Measurements from ENCODE around the gene BLM. TPM values are rescaled to one million over a fixed set of nuclear protein-coding genes. Genes with fewer than 3 reads are reported as not detected.
"Not testable (repeated sequence)": the region's sequence is repeated elsewhere in the genome, so short reads cannot be mapped to it uniquely, and the experiment has no call there.

Gene BLM
- total RNA-seq, 1 experiment from 2014 or later: 18.1 TPM

- peak; percentile 84 for DNase-seq (ENCODE audit: low spot score)
These were observed 128.2 kb downstream of the BLM start for GRCh38 chr15:90845201-90845949.

GRCh38 chr15:90849424-90849823 is 132.3 kb downstream of the BLM start:
- DNase-seq (ENCODE audit: low spot score): not testable (repeated sequence)

GRCh38 chr15:90851114-90851513 is 134.0 kb downstream of the BLM start:
- no peak for DNase-seq (ENCODE audit: low spot score)

- no peak for DNase-seq (ENCODE audit: low spot score)
These were observed 134.8 kb downstream of the BLM start for GRCh38 chr15:90851940-90852339.

GRCh38 chr15:90855139-90855538 is 138.0 kb downstream of the BLM start:
- no peak for DNase-seq (ENCODE audit: low spot score)

- DNase-seq (ENCODE audit: low spot score): no peak
These were observed 140.2 kb downstream of the BLM start for GRCh38 chr15:90857337-90857736.

- no peak for DNase-seq (ENCODE audit: low spot score)
These were observed 140.8 kb downstream of the BLM start for GRCh38 chr15:90857883-90858443.

- DNase-seq (ENCODE audit: low spot score): no peak
These were observed 142.3 kb downstream of the BLM start for GRCh38 chr15:90859234-90860131.

- DNase-seq (ENCODE audit: low spot score): no peak
These were observed 143.3 kb downstream of the BLM start for GRCh38 chr15:90860450-90860849.

- DNase-seq (ENCODE audit: low spot score): peak; percentile 28
These were observed 144.0 kb downstream of the BLM start for GRCh38 chr15:90860942-90861675.

- no peak for DNase-seq (ENCODE audit: low spot score)
These were observed 145.3 kb downstream of the BLM start for GRCh38 chr15:90862487-90862886.

- DNase-seq (ENCODE audit: low spot score): no peak
These were observed 146.0 kb downstream of the BLM start for GRCh38 chr15:90862964-90863778.

GRCh38 chr15:90863987-90864386 is 146.8 kb downstream of the BLM start:
- DNase-seq (ENCODE audit: low spot score): no peak

GRCh38 chr15:90864507-90864906 is 147.4 kb downstream of the BLM start:
- DNase-seq (ENCODE audit: low spot score): no peak

GRCh38 chr15:90865702-90866101 is 148.6 kb downstream of the BLM start:
- no peak for DNase-seq (ENCODE audit: low spot score)

Other genes starting within 250 kb of the BLM start
- 10.3 and 14.0 TPM in 2 replicates for gene CRTC3, start 187.4 kb upstream of the BLM start, total RNA-seq (2014; rRNA removed; shearing (Covaris generic))
- gene FURIN, start 151.2 kb downstream of the BLM start, total RNA-seq (2014; rRNA removed; shearing (Covaris generic)): 56.1 and 60.0 TPM in 2 replicates
- gene FES, start 167.2 kb downstream of the BLM start, total RNA-seq (2014; rRNA removed; shearing (Covaris generic)): 0.12 and 0.14 TPM in 2 replicates
- 7.3 and 8.0 TPM in 2 replicates for gene MAN2A2, start 186.0 kb downstream of the BLM start, total RNA-seq (2014; rRNA removed; shearing (Covaris generic))
- 11.3 and 15.4 TPM in 2 replicates for gene HDDC3, start 215.2 kb downstream of the BLM start, total RNA-seq (2014; rRNA removed; shearing (Covaris generic))
- 64.5 and 64.7 TPM in 2 replicates for gene UNC45A, start 217.9 kb downstream of the BLM start, total RNA-seq (2014; rRNA removed; shearing (Covaris generic))
- gene RCCD1, start 237.5 kb downstream of the BLM start, total RNA-seq (2014; rRNA removed; shearing (Covaris generic)): 9.2 and 11.0 TPM in 2 replicates

Data from A172 (cell line).